Measurements from ENCODE around the gene TPCN1.

The TPCN1 gene

GRCh38 chr12:113263431-113263963 lies 42.2 kb downstream of the TPCN1 start:
- no peak overlapping the region for H3K18ac ChIP-seq (ENCODE audit: low read depth in 1 of 2, low read length in 2 of 2)
- no peaks in the 10 kb centered on the region for H3K9me3 ChIP-seq (ENCODE audit: control insufficient read depth, low read length)
- H3K27me3 ChIP-seq (ENCODE audit: control insufficient read depth in 1 of 2, insufficient read depth in 1 of 2, low read length in 2 of 2), result no peaks in the 10 kb centered on the region
- H3K9ac ChIP-seq (ENCODE audit: low read length), result no peak overlapping the region
- no peak overlapping the region for H2BK15ac ChIP-seq (ENCODE audit: low read depth, poor library complexity, severe bottlenecking)
- H3K27ac ChIP-seq (ENCODE audit: low read length, poor library complexity, severe bottlenecking), result no peak overlapping the region
- no peak overlapping the region for H3K4me3 ChIP-seq (ENCODE audit: insufficient read depth in 1 of 2, low read depth in 1 of 2, low read length in 2 of 2)
- H4K91ac ChIP-seq (ENCODE audit: low read length), result no peak overlapping the region
- no peak overlapping the region for H3K23ac ChIP-seq (ENCODE audit: low read length in 2 of 2)
- H2BK120ac ChIP-seq (ENCODE audit: low read depth, low read length), result no peak overlapping the region
- peaks cover 1% of the 10 kb centered on the region for H3K79me1 ChIP-seq (replicated peaks; ENCODE audit: low read length, poor library complexity, severe bottlenecking)
- H2AFZ ChIP-seq (ENCODE audit: low read depth, low read length), result no peak overlapping the region
- 99% methylated on average over 9 of the region's 9 CpGs for WGBS
- H3K4me1 ChIP-seq (ENCODE audit: control insufficient read depth, insufficient read depth, low read depth, low read length), result peaks cover 11% of the 10 kb centered on the region
- no peak overlapping the region for H2BK5ac ChIP-seq (ENCODE audit: low read depth, low read length, poor library complexity, severe bottlenecking)
- H2BK12ac ChIP-seq (ENCODE audit: low read length in 2 of 2), result no peak overlapping the region
- no peak overlapping the region for H3K4me2 ChIP-seq (ENCODE audit: low read length, poor library complexity, severe bottlenecking)
- H3K36me3 ChIP-seq (ENCODE audit: control insufficient read depth in 1 of 2, insufficient read depth in 2 of 2, low read depth in 1 of 2, low read length in 2 of 2), result peaks cover 31 to 48% of the 10 kb centered on the region in 2 experiments
- no peak for DNase-seq
- no peak overlapping the region for H2AK5ac ChIP-seq (ENCODE audit: low read length, severe bottlenecking)
- H3K14ac ChIP-seq (ENCODE audit: low read length in 2 of 2), result peak overlapping the region in 1 of 2 experiments; percentile 61
- H4K8ac ChIP-seq (ENCODE audit: low read length), result no peak overlapping the region
- no peak overlapping the region for H3K4ac ChIP-seq (ENCODE audit: low read depth in 1 of 2, low read length in 2 of 2)

DNA sequence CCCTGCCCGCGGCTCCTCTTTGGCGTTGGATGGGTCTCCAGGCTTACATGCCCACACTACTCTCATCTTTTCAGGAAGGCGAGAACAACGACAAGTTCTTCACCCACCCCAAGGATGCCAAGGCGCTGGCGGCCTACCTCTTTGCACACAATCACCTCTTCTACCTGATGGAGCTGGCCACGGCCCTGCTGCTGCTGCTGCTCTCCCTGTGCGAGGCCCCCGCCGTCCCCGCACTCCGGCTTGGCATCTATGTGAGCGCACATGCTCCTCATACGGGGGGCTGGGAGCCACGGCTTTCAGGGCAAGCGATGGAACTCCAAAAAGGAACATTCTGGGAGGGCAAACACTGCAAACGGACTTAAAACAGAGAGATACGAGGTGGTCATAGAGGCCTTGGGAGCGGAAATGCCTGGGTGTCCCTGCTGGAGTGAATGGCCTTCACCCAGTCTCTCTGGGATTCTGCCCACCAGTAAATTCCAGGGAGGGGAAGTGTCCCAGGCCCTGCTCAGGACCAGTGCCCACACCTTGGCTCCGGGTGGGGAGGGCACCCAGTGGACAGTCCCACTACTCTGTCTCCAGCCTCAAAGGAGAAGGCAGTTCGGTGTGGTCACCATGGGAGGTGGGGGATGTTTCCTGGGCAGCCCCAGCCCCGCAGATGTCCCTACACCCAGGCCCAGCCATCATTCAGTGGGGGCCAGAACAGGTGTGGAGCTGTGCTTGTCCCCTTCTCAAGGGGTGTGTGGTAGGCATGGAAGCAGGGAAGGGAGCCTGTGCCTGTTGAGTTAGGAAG lies 45.0 kb downstream of the TPCN1 start:
- no peak overlapping the region for H3K27ac ChIP-seq (ENCODE audit: low read length, poor library complexity, severe bottlenecking)
- H2BK5ac ChIP-seq (ENCODE audit: low read depth, low read length, poor library complexity, severe bottlenecking), result no peak overlapping the region
- no peak overlapping the region for H2BK12ac ChIP-seq (ENCODE audit: low read length in 2 of 2)
- H3K14ac ChIP-seq (ENCODE audit: low read length in 2 of 2), result no peak overlapping the region
- no peak overlapping the region for H2BK15ac ChIP-seq (ENCODE audit: low read depth, poor library complexity, severe bottlenecking)
- H4K91ac ChIP-seq (ENCODE audit: low read length), result no peak overlapping the region
- H3K9me3 ChIP-seq (ENCODE audit: control insufficient read depth, low read length), result no peaks in the 10 kb centered on the region
- no peak overlapping the region for H3K23ac ChIP-seq (ENCODE audit: low read length in 2 of 2)
- no peaks in the 10 kb centered on the region for H3K79me1 ChIP-seq (replicated peaks; ENCODE audit: low read length, poor library complexity, severe bottlenecking)
- no peaks in the 10 kb centered on the region for H3K27me3 ChIP-seq (ENCODE audit: control insufficient read depth in 1 of 2, insufficient read depth in 1 of 2, low read length in 2 of 2)
- H4K8ac ChIP-seq (ENCODE audit: low read length), result no peak overlapping the region
- no peak overlapping the region for H3K18ac ChIP-seq (ENCODE audit: low read depth in 1 of 2, low read length in 2 of 2)
- no peak overlapping the region for H2AK5ac ChIP-seq (ENCODE audit: low read length, severe bottlenecking)
- H3K4me3 ChIP-seq (ENCODE audit: insufficient read depth in 1 of 2, low read depth in 1 of 2, low read length in 2 of 2), result no peak overlapping the region
- no peak overlapping the region for H2AFZ ChIP-seq (ENCODE audit: low read depth, low read length)
- 96% methylated on average over 23 of the region's 23 CpGs for WGBS
- no peak overlapping the region for H3K4ac ChIP-seq (ENCODE audit: low read depth in 1 of 2, low read length in 2 of 2)
- H3K9ac ChIP-seq (ENCODE audit: low read length), result no peak overlapping the region
- no peak overlapping the region for H2BK120ac ChIP-seq (ENCODE audit: low read depth, low read length)
- H3K4me2 ChIP-seq (ENCODE audit: low read length, poor library complexity, severe bottlenecking), result no peak overlapping the region
- H3K36me3 ChIP-seq (ENCODE audit: control insufficient read depth in 1 of 2, insufficient read depth in 2 of 2, low read depth in 1 of 2, low read length in 2 of 2), result peaks cover 45 to 60% of the 10 kb centered on the region in 2 experiments
- DNase-seq, result no peak
- H3K4me1 ChIP-seq (ENCODE audit: control insufficient read depth, insufficient read depth, low read depth, low read length), result peaks cover 2% of the 10 kb centered on the region

DNA sequence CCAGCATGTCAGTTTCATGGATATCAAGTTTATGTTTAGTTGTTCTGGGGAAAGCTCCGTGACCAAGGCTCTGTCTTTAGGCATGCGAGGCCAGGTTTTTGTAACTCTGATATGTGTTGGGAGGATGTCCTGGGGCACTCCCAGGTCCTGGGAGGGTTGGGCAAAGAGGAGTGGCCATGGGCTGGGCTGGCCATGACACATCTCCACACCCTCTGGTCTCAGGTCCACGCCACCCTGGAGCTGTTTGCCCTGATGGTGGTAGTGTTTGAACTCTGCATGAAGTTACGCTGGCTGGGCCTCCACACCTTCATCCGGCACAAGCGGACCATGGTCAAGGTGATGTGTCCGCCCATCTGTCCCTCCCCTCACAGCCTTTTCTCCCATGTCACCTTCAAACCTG lies 46.4 kb downstream of the TPCN1 start:
- Histone ChIP-seq H2BK5ac (ENCODE audit: low read depth, low read length, poor library complexity, severe bottlenecking) (no peak overlapping the region), H2BK15ac (ENCODE audit: low read depth, poor library complexity, severe bottlenecking) (no peak overlapping the region), H3K36me3 (ENCODE audit: control insufficient read depth in 1 of 2, insufficient read depth in 2 of 2, low read depth in 1 of 2, low read length in 2 of 2) (peaks cover 46 to 54% of the 10 kb centered on the region in 2 experiments), H3K23ac (ENCODE audit: low read length in 2 of 2) (no peak overlapping the region), H2BK12ac (ENCODE audit: low read length in 2 of 2) (no peak overlapping the region), H3K27me3 (ENCODE audit: control insufficient read depth in 1 of 2, insufficient read depth in 1 of 2, low read length in 2 of 2) (no peaks in the 10 kb centered on the region), H2AK5ac (ENCODE audit: low read length, severe bottlenecking) (no peak overlapping the region), H3K9ac (ENCODE audit: low read length) (no peak overlapping the region), H3K27ac (ENCODE audit: low read length, poor library complexity, severe bottlenecking) (no peak overlapping the region), H4K91ac (ENCODE audit: low read length) (no peak overlapping the region), H3K79me1 (replicated peaks; ENCODE audit: low read length, poor library complexity, severe bottlenecking) (no peaks in the 10 kb centered on the region), H2BK120ac (ENCODE audit: low read depth, low read length) (no peak overlapping the region), H3K4me1 (ENCODE audit: control insufficient read depth, insufficient read depth, low read depth, low read length) (peaks cover 9% of the 10 kb centered on the region), H2AFZ (ENCODE audit: low read depth, low read length) (no peak overlapping the region), H3K14ac (ENCODE audit: low read length in 2 of 2) (no peak overlapping the region), H3K4ac (ENCODE audit: low read depth in 1 of 2, low read length in 2 of 2) (no peak overlapping the region), H3K4me2 (ENCODE audit: low read length, poor library complexity, severe bottlenecking) (no peak overlapping the region), H3K18ac (ENCODE audit: low read depth in 1 of 2, low read length in 2 of 2) (no peak overlapping the region), H4K8ac (ENCODE audit: low read length) (no peak overlapping the region), H3K9me3 (ENCODE audit: control insufficient read depth, low read length) (no peaks in the 10 kb centered on the region), H3K4me3 (ENCODE audit: insufficient read depth in 1 of 2, low read depth in 1 of 2, low read length in 2 of 2) (no peak overlapping the region)
- DNase-seq, result no peak
- WGBS, result over 99% methylated on average over 7 of the region's 7 CpGs

- Histone ChIP-seq H4K8ac (ENCODE audit: low read length) (no peak overlapping the region), H3K79me1 (replicated peaks; ENCODE audit: low read length, poor library complexity, severe bottlenecking) (no peaks in the 10 kb centered on the region), H3K4me3 (ENCODE audit: insufficient read depth in 1 of 2, low read depth in 1 of 2, low read length in 2 of 2) (no peak overlapping the region), H3K9me3 (ENCODE audit: control insufficient read depth, low read length) (no peaks in the 10 kb centered on the region), H3K23ac (ENCODE audit: low read length in 2 of 2) (no peak overlapping the region), H3K4ac (ENCODE audit: low read depth in 1 of 2, low read length in 2 of 2) (no peak overlapping the region), H2AK5ac (ENCODE audit: low read length, severe bottlenecking) (no peak overlapping the region), H2AFZ (ENCODE audit: low read depth, low read length) (no peak overlapping the region), H2BK120ac (ENCODE audit: low read depth, low read length) (no peak overlapping the region), H4K91ac (ENCODE audit: low read length) (no peak overlapping the region), H2BK15ac (ENCODE audit: low read depth, poor library complexity, severe bottlenecking) (peak overlapping the region; percentile 12), H3K27me3 (ENCODE audit: control insufficient read depth in 1 of 2, insufficient read depth in 1 of 2, low read length in 2 of 2) (no peaks in the 10 kb centered on the region), H3K18ac (ENCODE audit: low read depth in 1 of 2, low read length in 2 of 2) (no peak overlapping the region), H3K27ac (ENCODE audit: low read length, poor library complexity, severe bottlenecking) (no peak overlapping the region), H3K9ac (ENCODE audit: low read length) (no peak overlapping the region), H3K4me2 (ENCODE audit: low read length, poor library complexity, severe bottlenecking) (no peak overlapping the region), H3K36me3 (ENCODE audit: control insufficient read depth in 1 of 2, insufficient read depth in 2 of 2, low read depth in 1 of 2, low read length in 2 of 2) (peaks cover 51 to 55% of the 10 kb centered on the region in 2 experiments), H3K14ac (ENCODE audit: low read length in 2 of 2) (no peak overlapping the region), H2BK12ac (ENCODE audit: low read length in 2 of 2) (no peak overlapping the region), H2BK5ac (ENCODE audit: low read depth, low read length, poor library complexity, severe bottlenecking) (no peak overlapping the region), H3K4me1 (ENCODE audit: control insufficient read depth, insufficient read depth, low read depth, low read length) (peaks cover 9% of the 10 kb centered on the region)
- 96% methylated on average over 11 of the region's 12 CpGs for WGBS
- DNase-seq, result no peak
Measured at GRCh38 chr12:113268136-113268535, 46.9 kb downstream of the TPCN1 start.

All from mesenchymal stem cell (in vitro differentiated cells and primary cell).